GM20000 (cell line): Measurements from ENCODE around the gene LAMB1.
"Not testable (repeated sequence)": the region's sequence is repeated elsewhere in the genome, so short reads cannot be mapped to it uniquely, and the experiment has no call there.

Source experiments
- DNase-seq: peaks from one replicate; pipeline ENCODE4 v3.0.0; 2012; ENCODE audit warnings: low spot score
- TF ChIP-seq, protein P1 (sequence below): IDR thresholded peaks from 2 replicates; pipeline ENCODE4 v1.5.1; 2012; ENCODE audit warnings: mild to moderate bottlenecking, control low read depth; ENCODE audit errors: extremely low read depth, missing control alignments

Gene LAMB1

DNA sequence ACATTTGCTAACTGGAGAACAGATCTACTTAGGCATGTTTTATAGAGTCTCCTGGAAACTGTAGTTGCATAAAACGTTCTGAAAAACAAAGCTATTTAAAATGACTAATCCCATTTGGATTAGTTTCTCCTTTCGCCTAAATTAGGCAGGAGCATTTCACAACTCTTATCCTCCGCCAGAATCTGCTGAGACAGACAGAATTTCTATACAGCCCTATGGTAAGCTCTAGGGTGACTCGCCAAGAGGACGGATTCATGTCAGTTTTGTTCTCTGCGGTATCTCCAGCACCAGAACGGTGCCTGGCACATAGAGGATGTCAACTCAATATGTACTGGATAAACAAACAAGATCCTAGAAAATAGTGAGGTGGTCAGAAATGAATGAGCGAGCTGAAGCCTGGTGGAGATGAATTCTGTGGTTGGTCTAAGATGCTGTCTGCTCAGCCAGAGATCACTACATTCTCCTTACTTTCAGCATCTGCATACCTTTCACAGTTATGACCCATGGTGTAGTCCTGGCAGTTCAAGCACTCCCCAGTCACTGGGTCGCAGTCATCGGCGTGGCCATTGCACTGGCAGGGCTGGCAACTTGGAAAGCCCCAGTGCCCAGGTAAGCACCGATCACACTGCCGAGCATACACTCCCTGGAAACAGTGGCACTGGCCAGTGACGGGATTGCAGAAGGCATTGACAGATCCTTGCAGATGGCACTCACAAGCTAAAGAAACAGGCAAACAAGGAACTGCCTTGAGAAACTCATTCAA lies 44.0 kb downstream of the LAMB1 start:
- no peak for DNase-seq

GRCh38 chr7:107957436-107957835 lies 45.5 kb downstream of the LAMB1 start:
- no peak for DNase-seq
- TF ChIP-seq, protein P1, sequence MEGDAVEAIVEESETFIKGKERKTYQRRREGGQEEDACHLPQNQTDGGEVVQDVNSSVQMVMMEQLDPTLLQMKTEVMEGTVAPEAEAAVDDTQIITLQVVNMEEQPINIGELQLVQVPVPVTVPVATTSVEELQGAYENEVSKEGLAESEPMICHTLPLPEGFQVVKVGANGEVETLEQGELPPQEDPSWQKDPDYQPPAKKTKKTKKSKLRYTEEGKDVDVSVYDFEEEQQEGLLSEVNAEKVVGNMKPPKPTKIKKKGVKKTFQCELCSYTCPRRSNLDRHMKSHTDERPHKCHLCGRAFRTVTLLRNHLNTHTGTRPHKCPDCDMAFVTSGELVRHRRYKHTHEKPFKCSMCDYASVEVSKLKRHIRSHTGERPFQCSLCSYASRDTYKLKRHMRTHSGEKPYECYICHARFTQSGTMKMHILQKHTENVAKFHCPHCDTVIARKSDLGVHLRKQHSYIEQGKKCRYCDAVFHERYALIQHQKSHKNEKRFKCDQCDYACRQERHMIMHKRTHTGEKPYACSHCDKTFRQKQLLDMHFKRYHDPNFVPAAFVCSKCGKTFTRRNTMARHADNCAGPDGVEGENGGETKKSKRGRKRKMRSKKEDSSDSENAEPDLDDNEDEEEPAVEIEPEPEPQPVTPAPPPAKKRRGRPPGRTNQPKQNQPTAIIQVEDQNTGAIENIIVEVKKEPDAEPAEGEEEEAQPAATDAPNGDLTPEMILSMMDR: no peak

More for the DNA sequence above, 44.0 kb downstream of the LAMB1 start:
- TF ChIP-seq, protein P1: no peak

DNA sequence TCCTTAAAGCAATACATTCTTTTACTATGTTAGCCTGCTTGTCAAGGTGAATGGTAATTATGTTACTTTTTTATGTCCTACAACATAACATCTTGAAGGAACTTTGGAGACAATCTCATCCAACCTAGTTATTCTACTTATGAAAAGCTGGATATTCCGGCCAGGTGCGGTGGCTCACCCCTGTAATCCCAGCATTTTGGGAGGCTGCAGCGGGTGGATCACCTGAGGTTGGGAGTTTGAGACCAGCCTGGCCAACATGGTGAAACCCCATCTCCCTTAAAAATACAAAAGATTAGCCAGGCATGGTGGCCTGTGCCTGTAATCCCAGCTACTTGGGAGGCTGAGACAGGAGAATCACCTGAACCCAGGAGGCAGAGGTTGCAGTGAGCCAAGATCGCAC lies 46.0 kb downstream of the LAMB1 start:
- not testable (repeated sequence) for DNase-seq

DNA sequence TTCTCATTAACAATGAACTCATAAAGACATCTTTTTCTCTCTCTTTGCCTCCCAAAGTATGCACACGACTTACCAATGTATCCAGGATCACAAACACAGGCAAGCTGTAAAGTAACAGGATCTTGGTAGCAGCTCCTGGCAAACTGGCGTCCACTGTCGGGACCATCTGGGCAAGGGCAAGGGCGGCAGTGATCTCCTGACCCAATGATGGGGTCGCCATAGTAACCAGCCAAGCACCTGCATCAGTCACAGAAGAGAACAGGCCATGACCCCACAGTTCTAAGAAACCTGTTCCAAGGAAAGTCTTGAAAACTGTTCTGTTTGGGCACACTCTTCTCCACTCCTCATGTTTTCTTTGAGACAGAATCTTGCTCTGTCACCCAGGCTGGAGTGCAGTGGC lies 47.6 kb downstream of the LAMB1 start:
- TF ChIP-seq, protein P1: no peak

GRCh38 chr7:107953924-107954303 lies 49.0 kb downstream of the LAMB1 start:
- TF ChIP-seq, protein P1: no peak
- DNase-seq: no peak

More for the DNA sequence above, 47.6 kb downstream of the LAMB1 start:
- DNase-seq: no peak

- TF ChIP-seq, protein P1: no peak
- no peak for DNase-seq
Observed at GRCh38 chr7:107953265-107953923, 49.6 kb downstream of the LAMB1 start.

- DNase-seq: no peak
- TF ChIP-seq, protein P1: no peak
Observed at GRCh38 chr7:107951896-107952295, 51.1 kb downstream of the LAMB1 start.
